Spleen (tissue), 7 donors: ENCODE measurements around the gene ABI3BP.

Source experiments
- POLR2A ChIP-seq, 3 donors: fragments of 450-650 bp; IDR thresholded peaks; one replicate each; pipeline ENCODE4 v1.5.1; 2017; ENCODE audit warnings: antibody characterized with exemption in 3 of 3, mild to moderate bottlenecking in 1 of 3
- TF ChIP-seq, protein P1 (sequence below), 11 experiments: fragments of 200-600 bp in 7 of 11; fragments of 450-650 bp in 4 of 11; sonication (generic) in 4 of 11; IDR thresholded peaks in 8 of 11; conservative IDR thresholded peaks in 3 of 11; 1 replicate in 7 of 11; 2 replicates in 4 of 11; pipeline versions ENCODE4 v1.4.0 to v1.8.0; 2016 to 2021; ENCODE audit warnings: antibody characterized with exemption in 11 of 11, inconsistent platforms in 4 of 11, mild to moderate bottlenecking in 1 of 11
- donor health status: DM: no; HTN: no; CAD: no; lungs with moderate emphysema.
- donor health status: DM: no; HTN: no; CAD: no.
- donor health status: DM: no; HTN: no; CAD: no.

DNA sequence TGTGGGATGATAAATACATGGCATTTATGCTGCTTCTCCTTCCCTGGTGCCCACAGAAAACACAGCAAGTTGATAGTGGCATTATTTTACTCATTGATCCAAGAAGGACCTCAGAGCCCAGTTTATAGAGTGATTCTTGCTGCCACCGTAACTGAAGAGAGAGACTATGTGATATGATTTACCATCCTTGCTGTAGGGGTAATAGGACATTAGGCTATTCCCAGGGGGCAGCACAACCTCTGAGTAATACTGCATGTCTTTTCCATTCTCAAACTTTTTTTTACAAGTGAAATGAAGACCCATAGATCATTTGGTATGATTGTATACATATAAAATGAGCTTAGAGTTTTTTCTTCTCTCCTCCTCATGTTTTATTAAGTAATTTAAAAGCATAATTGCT is 136.4 kb downstream of the ABI3BP start:
- TF ChIP-seq POLR2A (IDR thresholded peaks at IDR 0.05): no peak
- TF ChIP-seq, protein P1, sequence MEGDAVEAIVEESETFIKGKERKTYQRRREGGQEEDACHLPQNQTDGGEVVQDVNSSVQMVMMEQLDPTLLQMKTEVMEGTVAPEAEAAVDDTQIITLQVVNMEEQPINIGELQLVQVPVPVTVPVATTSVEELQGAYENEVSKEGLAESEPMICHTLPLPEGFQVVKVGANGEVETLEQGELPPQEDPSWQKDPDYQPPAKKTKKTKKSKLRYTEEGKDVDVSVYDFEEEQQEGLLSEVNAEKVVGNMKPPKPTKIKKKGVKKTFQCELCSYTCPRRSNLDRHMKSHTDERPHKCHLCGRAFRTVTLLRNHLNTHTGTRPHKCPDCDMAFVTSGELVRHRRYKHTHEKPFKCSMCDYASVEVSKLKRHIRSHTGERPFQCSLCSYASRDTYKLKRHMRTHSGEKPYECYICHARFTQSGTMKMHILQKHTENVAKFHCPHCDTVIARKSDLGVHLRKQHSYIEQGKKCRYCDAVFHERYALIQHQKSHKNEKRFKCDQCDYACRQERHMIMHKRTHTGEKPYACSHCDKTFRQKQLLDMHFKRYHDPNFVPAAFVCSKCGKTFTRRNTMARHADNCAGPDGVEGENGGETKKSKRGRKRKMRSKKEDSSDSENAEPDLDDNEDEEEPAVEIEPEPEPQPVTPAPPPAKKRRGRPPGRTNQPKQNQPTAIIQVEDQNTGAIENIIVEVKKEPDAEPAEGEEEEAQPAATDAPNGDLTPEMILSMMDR (IDR thresholded peaks at IDR 0.05 in 8 of 11, conservative IDR thresholded peaks at IDR 0.05 in 3 of 11): no peak
